Measurements from ENCODE around the gene CRYL1.

CRYL1 gene

GRCh38 chr13:20491926-20492435, 33.7 kb downstream of the CRYL1 start:
- no peak for FAIRE-seq

GRCh38 chr13:20489185-20489820, 36.4 kb downstream of the CRYL1 start:
- FAIRE-seq: no peak

- FAIRE-seq: no peak
Measured at GRCh38 chr13:20487927-20488326, 37.7 kb downstream of the CRYL1 start.

- peak; percentile 79 for FAIRE-seq
Measured at GRCh38 chr13:20482787-20483186, 42.9 kb downstream of the CRYL1 start.

GRCh38 chr13:20482275-20482761, 43.3 kb downstream of the CRYL1 start:
- no peak for FAIRE-seq

GRCh38 chr13:20477394-20477793, 48.3 kb downstream of the CRYL1 start:
- no peak for FAIRE-seq

GRCh38 chr13:20475927-20476691, 49.5 kb downstream of the CRYL1 start:
- peak; percentile 58 for FAIRE-seq

- no peak for FAIRE-seq
Measured at GRCh38 chr13:20474515-20474914, 51.1 kb downstream of the CRYL1 start.

GRCh38 chr13:20473888-20474287, 51.8 kb downstream of the CRYL1 start:
- FAIRE-seq: no peak

- FAIRE-seq: no peak
Measured at GRCh38 chr13:20473139-20473538, 52.5 kb downstream of the CRYL1 start.

- no peak for FAIRE-seq
Measured at GRCh38 chr13:20472531-20472930, 53.1 kb downstream of the CRYL1 start.

- FAIRE-seq: no peak
Measured at GRCh38 chr13:20470136-20470535, 55.5 kb downstream of the CRYL1 start.

GRCh38 chr13:20466371-20466770, 59.3 kb downstream of the CRYL1 start:
- no peak for FAIRE-seq

GRCh38 chr13:20465218-20465879, 60.3 kb downstream of the CRYL1 start:
- FAIRE-seq: no peak

- FAIRE-seq: no peak
Measured at GRCh38 chr13:20462921-20463320, 62.7 kb downstream of the CRYL1 start.

GRCh38 chr13:20462533-20462915, 63.1 kb downstream of the CRYL1 start:
- no peak for FAIRE-seq

GRCh38 chr13:20461860-20462532, 63.7 kb downstream of the CRYL1 start:
- FAIRE-seq: no peak

GRCh38 chr13:20461481-20461859, 64.2 kb downstream of the CRYL1 start:
- no peak for FAIRE-seq

- no peak for FAIRE-seq
Measured at GRCh38 chr13:20460761-20461160, 64.9 kb downstream of the CRYL1 start.

- no peak for FAIRE-seq
Measured at GRCh38 chr13:20457670-20458069, 68.0 kb downstream of the CRYL1 start.

- FAIRE-seq: no peak
Measured at GRCh38 chr13:20456737-20457136, 68.9 kb downstream of the CRYL1 start.

GRCh38 chr13:20451397-20451796, 74.3 kb downstream of the CRYL1 start:
- FAIRE-seq: no peak

- no peak for FAIRE-seq
Measured at GRCh38 chr13:20448470-20448869, 77.2 kb downstream of the CRYL1 start.

All from islet of Langerhans (tissue), 1 donor.